Psoas muscle (tissue), 8 donors: ENCODE results near the gene C22orf39. TPM values are rescaled to one million over a fixed set of nuclear protein-coding genes. Genes with fewer than 3 reads are reported as not detected.

Experiments
- ATAC-seq, 4 donors: fragments of 200-7000 bp; cut with Tn5 transposase; one replicate each; pipeline ENCODE4 v1.9.1; 2020; ENCODE audit warnings: moderate library complexity in 3 of 4, mild to moderate bottlenecking in 2 of 4
- DNase-seq, 2 donors: peaks; one replicate each; pipeline ENCODE4 v3.0.0-alpha.2; 2020
- H3K27ac ChIP-seq: fragments of 200-600 bp; one replicate; pipeline ENCODE4 v1.8.0; 2022
- H3K27me3 ChIP-seq, 3 donors: fragments of 200-600 bp in 1 of 3; one replicate each; pipeline versions ENCODE4 v1.6.1 to v1.8.0; 2013 to 2022; ENCODE audit warnings: low read length in 2 of 3, mild to moderate bottlenecking in 2 of 3, moderate library complexity in 1 of 3; ENCODE audit not compliant: insufficient read depth in 3 of 3
- H3K36me3 ChIP-seq, 2 donors: fragments of 200-600 bp in 1 of 2; one replicate each; pipeline versions ENCODE4 v1.6.1 to v1.8.0; 2013 to 2022; ENCODE audit warnings: low read depth in 1 of 2, mild to moderate bottlenecking in 1 of 2, moderate library complexity in 1 of 2; ENCODE audit not compliant: insufficient read depth in 1 of 2
- H3K4me1 ChIP-seq: fragments of 200-600 bp; one replicate; pipeline ENCODE4 v1.8.0; 2022
- H3K4me3 ChIP-seq: fragments of 200-600 bp; one replicate; pipeline ENCODE4 v1.8.0; 2022; ENCODE audit warnings: mild to moderate bottlenecking
- H3K9me3 ChIP-seq: fragments of 200-600 bp; one replicate; pipeline ENCODE4 v1.8.0; 2022
- WGBS, 3 donors: extraction: QIAGEN DNeasy Blood & Tissue Kit; methylation state at CpG; one replicate each; pipeline versions ENCODE4 v1.1.6 to v1.1.7; 2013; 5-methylcytosine and 5-hydroxymethylcytosine counted together
- intact Hi-C, 2 donors: fragments of 100-400 bp; cut with DNase I; formaldehyde crosslinking; loops; one replicate each; pipeline versions ENCODE4 v1.11.0 to v1.14.2; 2022
- polyA plus RNA-seq, 3 donors: library from polyadenylated mRNA; stranded (reverse); fragments of 200-250 nt; gene quantifications; one replicate each; pipeline ENCODE4 v1.2.3, GENCODE V29; 2013
- total RNA-seq, 4 donors: library from RNA; stranded (reverse); fragmentation: NEBNext Ultra II Directional in 2 of 4; extraction: Animal tissue kit (Norgen Biotek cat#: 25700) in 2 of 4; gene quantifications; one replicate each; pipeline versions ENCODE4 v1.2.1 to v1.2.4, GENCODE V29; 2021 to 2023
- TF ChIP-seq, protein P1 (sequence below): fragments of 200-600 bp; IDR thresholded peaks from one replicate; pipeline ENCODE4 v1.8.0; 2022; ENCODE audit warnings: antibody characterized with exemption
- donor health status: healthy with polysubstance abuse.
- donor health status: DM: no; HTN: no; CAD: no; lungs with moderate emphysema.
- donor health status: Bipolar disorder and iron deficiency.
- donor health status: healthy.
- donor health status: DM: yes; HTN: yes; CAD: no.
- donor health status: DM: no; HTN: no; CAD: no.
- donor health status: DM: no; HTN: no; CAD: no.
- donor health status: DM: yes; HTN: yes; CAD: no.

Gene C22orf39
- total and polyA plus RNA-seq, 7 donors = 60.9 to 104 (median 88.7) TPM

DNA sequence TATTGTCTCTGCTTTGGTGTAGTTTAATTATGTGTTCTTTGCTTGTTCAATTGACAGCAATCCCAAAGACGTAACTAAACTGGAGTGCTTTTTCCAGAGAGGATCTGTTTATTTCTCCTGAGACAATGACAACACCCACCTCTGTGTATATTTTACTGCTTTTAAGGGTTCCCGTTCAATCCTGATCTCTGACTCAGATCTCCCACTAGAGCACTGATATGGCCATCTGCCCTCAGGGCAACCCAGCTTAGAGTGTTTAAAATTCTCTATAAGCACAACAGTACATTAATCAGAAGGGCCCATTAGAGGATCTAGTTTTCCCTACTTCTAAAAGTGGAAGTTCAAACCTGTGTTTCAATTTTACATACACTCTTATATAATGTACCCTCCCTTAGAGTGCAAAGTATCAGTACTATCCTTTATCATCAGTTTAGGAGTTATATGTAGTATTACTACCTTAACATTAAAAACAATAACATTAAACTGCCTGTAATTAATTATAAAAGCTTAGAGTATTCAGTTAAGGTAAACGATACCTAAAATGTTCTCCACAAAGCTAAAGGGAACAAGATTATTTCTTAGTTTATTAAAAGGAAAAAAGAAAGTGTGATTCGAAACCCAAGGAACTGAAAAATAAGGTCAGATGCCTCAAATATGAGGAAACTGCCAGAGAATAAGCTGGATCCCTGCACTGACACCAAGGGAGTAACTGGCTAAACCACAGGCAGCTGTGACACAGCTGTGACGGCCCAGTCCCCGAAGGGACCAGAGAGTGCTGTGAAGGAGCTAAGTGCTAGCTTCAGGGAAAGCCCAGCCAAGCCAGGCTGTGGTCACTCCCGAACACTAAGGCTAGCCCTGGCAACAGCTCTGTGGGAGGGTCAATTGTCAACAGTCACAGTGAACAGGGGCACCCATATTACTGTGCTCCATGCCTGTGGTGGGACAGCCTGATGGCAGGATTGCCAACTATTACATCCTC is 16.3 kb upstream of the C22orf39 start:
- no peaks in the 10 kb centered on the region for H3K9me3 ChIP-seq
- intact Hi-C loops = no loop called here
- TF ChIP-seq, protein P1, sequence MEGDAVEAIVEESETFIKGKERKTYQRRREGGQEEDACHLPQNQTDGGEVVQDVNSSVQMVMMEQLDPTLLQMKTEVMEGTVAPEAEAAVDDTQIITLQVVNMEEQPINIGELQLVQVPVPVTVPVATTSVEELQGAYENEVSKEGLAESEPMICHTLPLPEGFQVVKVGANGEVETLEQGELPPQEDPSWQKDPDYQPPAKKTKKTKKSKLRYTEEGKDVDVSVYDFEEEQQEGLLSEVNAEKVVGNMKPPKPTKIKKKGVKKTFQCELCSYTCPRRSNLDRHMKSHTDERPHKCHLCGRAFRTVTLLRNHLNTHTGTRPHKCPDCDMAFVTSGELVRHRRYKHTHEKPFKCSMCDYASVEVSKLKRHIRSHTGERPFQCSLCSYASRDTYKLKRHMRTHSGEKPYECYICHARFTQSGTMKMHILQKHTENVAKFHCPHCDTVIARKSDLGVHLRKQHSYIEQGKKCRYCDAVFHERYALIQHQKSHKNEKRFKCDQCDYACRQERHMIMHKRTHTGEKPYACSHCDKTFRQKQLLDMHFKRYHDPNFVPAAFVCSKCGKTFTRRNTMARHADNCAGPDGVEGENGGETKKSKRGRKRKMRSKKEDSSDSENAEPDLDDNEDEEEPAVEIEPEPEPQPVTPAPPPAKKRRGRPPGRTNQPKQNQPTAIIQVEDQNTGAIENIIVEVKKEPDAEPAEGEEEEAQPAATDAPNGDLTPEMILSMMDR = no peak
- peaks cover 20 to 100% of the 10 kb centered on the region in 2 donors for H3K36me3 ChIP-seq
- WGBS, 3 donors = 54 to 72% (median 70%) methylated on average over 7 of the region's 7 CpGs
- no peak overlapping the region for H3K27ac ChIP-seq
- ATAC-seq = peak in 3 of 4 donors; percentile 11 to 57 (median 41)
- no peaks in the 10 kb centered on the region for H3K27me3 ChIP-seq
- no peaks in the 10 kb centered on the region for H3K4me1 ChIP-seq
- DNase-seq = peak; percentile 36 to 82
- no peak overlapping the region for H3K4me3 ChIP-seq

DNA sequence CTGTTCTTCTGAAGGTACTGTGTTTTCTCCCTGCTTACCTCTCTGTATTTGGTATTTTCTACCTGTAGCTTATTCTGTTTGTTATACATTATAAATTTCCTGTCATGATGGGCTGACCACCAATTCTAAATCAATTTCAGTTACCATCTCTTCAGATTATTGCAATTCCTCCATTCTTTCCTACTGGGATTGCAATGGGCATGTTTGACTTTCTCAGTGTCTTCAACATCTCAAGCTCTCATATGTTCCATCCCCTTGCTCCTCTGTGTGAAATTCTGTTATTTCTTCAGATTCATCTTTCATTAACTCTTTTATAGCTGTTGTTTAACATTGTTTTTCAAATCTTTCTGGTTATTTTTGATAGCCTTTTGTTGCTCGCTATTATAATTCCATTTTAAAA is 15.5 kb upstream of the C22orf39 start:
- Histone ChIP-seq H3K4me3 (no peak overlapping the region), H3K36me3 (peaks cover 20 to 100% of the 10 kb centered on the region in 2 donors), H3K27ac (no peak overlapping the region), H3K27me3 (no peaks in the 10 kb centered on the region), H3K9me3 (no peaks in the 10 kb centered on the region), H3K4me1 (no peaks in the 10 kb centered on the region)
- intact Hi-C loops = no loop called here
- no peak for ATAC-seq
- TF ChIP-seq, protein P1 = no peak
- WGBS, 3 donors = 98 to 100% (median 100%) methylated on average over 1 of the region's 1 CpG
- DNase-seq = no peak

DNA sequence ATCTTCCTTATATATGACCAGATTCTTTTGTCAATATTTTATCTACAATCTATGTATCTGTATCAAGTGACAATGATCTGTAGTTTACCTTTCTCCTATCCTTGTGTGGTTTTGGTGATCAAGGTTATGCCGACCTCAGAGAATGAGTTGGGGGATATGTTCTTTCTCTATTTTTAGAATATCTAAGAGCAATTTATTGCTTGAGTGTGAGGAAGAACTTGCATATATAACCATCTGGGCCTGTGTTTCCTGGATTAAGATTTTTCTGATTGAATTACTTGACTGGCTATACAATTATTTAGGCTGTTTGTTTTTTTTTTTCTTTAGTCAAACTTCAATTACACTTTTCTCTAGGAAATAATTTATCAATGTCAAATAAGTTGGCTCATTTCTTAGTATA is 14.0 kb upstream of the C22orf39 start:
- ATAC-seq = no peak
- intact Hi-C loops = no loop called here
- WGBS, 3 donors = 91 to 93% (median 93%) methylated on average over 1 of the region's 1 CpG
- no peak for DNase-seq
- Histone ChIP-seq H3K9me3 (no peaks in the 10 kb centered on the region), H3K27me3 (no peaks in the 10 kb centered on the region), H3K4me1 (no peaks in the 10 kb centered on the region), H3K4me3 (no peak overlapping the region), H3K27ac (no peak overlapping the region), H3K36me3 (peaks cover 18 to 100% of the 10 kb centered on the region in 2 donors)
- TF ChIP-seq, protein P1 = no peak

DNA sequence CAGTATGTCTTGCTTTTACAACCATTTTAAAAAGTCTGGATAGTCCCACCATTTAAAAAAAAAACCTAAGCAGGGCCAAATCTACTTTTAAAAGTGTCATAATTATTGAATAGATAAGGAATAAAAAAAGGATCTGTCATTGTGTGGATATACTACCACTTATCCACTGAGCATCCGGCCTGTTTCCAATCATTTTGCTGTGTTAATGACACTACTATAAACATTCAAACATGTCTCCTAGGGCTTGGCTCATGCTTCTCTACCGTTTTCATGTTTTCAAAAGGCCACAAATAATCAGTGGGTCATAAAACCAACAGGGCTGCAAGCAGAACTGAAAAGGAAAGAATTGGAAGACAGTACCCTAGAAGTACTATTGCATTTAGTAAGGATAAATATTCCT is 12.5 kb upstream of the C22orf39 start:
- Histone ChIP-seq H3K27ac (no peak overlapping the region), H3K27me3 (no peaks in the 10 kb centered on the region), H3K4me3 (no peak overlapping the region), H3K9me3 (no peaks in the 10 kb centered on the region), H3K4me1 (no peaks in the 10 kb centered on the region), H3K36me3 (peaks cover 27 to 100% of the 10 kb centered on the region in 2 donors)
- no peak for ATAC-seq
- intact Hi-C loops = no loop called here
- TF ChIP-seq, protein P1 = no peak
- WGBS, 3 donors = 86 to 91% (median 91%) methylated on average over 2 of the region's 2 CpGs
- no peak for DNase-seq
